ENCODE results near the gene CYP8B1. TPM values are rescaled to one million over a fixed set of nuclear protein-coding genes. Genes with fewer than 3 reads are reported as not detected.

The CYP8B1 gene, protein sequence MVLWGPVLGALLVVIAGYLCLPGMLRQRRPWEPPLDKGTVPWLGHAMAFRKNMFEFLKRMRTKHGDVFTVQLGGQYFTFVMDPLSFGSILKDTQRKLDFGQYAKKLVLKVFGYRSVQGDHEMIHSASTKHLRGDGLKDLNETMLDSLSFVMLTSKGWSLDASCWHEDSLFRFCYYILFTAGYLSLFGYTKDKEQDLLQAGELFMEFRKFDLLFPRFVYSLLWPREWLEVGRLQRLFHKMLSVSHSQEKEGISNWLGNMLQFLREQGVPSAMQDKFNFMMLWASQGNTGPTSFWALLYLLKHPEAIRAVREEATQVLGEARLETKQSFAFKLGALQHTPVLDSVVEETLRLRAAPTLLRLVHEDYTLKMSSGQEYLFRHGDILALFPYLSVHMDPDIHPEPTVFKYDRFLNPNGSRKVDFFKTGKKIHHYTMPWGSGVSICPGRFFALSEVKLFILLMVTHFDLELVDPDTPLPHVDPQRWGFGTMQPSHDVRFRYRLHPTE
- not detected in 2 replicates for total RNA-seq

GRCh38 chr3:42875325-42876151, at the start of gene CYP8B1:
CYP8B1 (minus strand) TSS chr3:42875879; CDS start chr3:42875816, 63 bp downstream.

GRCh38 chr3:42906070-42906847, 30.6 kb upstream of the CYP8B1 start, which contains the start of gene ZNF662:
ZNF662 (plus strand) TSS chr3:42906142; CDS start chr3:42908115, 1,973 bp downstream.

Other genes starting within 250 kb of the CYP8B1 start
- 11.0 and 11.9 TPM in 2 replicates for gene ZBTB47, start 222.2 kb downstream of the CYP8B1 start, total RNA-seq
- gene KLHL40, start 190.3 kb downstream of the CYP8B1 start, total RNA-seq: not detected in 2 replicates
- gene HHATL, start 173.1 kb downstream of the CYP8B1 start, total RNA-seq: not detected in 2 replicates
- 4.8 and 5.5 TPM in 2 replicates for gene CCDC13, start 102.6 kb downstream of the CYP8B1 start, total RNA-seq
- gene HIGD1A, start 71.4 kb downstream of the CYP8B1 start, total RNA-seq: 192 and 225 TPM in 2 replicates
- gene ACKR2, start 66.4 kb downstream of the CYP8B1 start, total RNA-seq: under 0.01 TPM in 1 of 2 replicates, not detected in the other
- 0.86 and 0.89 TPM in 2 replicates for gene ZNF662, start 30.3 kb upstream of the CYP8B1 start, total RNA-seq
- 0.58 and 1.1 TPM in 2 replicates for gene GASK1A, start 103.4 kb upstream of the CYP8B1 start, total RNA-seq
- 16.1 and 17.2 TPM in 2 replicates for gene POMGNT2, start 230.2 kb upstream of the CYP8B1 start, total RNA-seq

Data from myometrial cell (primary cell).